ENCODE measurements around the gene AP3M1. TPM values are rescaled to one million over a fixed set of nuclear protein-coding genes. Genes with fewer than 3 reads are reported as not detected.
A peak's percentile ranks its signal among the peaks of the same experiment; 100 is the strongest.

AP3M1 gene
- polyA plus RNA-seq, 1 donor: 43.3 TPM

- no peak overlapping the region for H3K27ac ChIP-seq (ENCODE audit: low read length)
- no peak overlapping the region for H3K4me3 ChIP-seq (ENCODE audit: low read length)
- DNase-seq: no peak
- no peaks in the 10 kb centered on the region for H3K27me3 ChIP-seq (ENCODE audit: control insufficient read depth, insufficient read depth, low read length)
- H3K4me1 ChIP-seq (ENCODE audit: control insufficient read depth, insufficient read depth, low read length): peaks cover 15% of the 10 kb centered on the region
- WGBS (ENCODE audit: insufficient coverage, low lambda C conversion rate): 100% methylated on average over 1 of the region's 2 CpGs
- H3K36me3 ChIP-seq (ENCODE audit: control insufficient read depth, insufficient read depth, low read length): no peaks in the 10 kb centered on the region
- no peaks in the 10 kb centered on the region for H3K9me3 ChIP-seq (ENCODE audit: control insufficient read depth, low read depth, low read length)
Measured at GRCh38 chr10:74179111-74179710, 28.6 kb upstream of the AP3M1 start.

GRCh38 chr10:74178042-74178791 is 27.6 kb upstream of the AP3M1 start:
- WGBS (ENCODE audit: insufficient coverage, low lambda C conversion rate): no CpG with 5 or more reads among the region's 5 CpGs
- Histone ChIP-seq H3K27ac (ENCODE audit: low read length) (no peak overlapping the region), H3K4me3 (ENCODE audit: low read length) (no peak overlapping the region)

DNA sequence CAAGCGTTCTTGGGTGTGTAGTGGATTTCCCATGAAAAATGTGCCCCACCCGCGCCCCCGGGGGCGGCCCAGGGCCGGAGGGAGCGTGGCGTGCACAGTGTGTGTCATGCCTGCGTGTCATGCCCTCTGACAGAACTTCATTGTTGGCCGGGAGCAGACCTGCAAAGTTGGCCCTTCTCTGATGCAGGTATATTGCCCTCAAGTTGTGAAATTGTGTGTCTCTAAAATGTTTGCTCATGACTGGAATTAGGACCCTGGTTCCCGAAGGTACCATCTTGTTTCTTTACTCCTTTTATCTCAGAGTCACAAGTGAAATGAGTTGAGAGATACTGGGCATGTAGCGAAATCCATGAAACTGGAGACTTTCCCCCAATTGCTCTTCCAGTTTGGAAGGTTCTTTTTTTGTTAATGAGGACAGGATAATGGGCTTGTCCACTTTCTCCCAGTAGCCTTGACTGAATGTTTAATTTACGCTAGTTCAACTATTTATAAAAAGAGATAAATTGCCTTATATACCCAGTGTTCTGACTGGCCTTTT is 26.6 kb upstream of the AP3M1 start:
- Histone ChIP-seq H3K36me3 (ENCODE audit: control insufficient read depth, insufficient read depth, low read length) (no peaks in the 10 kb centered on the region), H3K4me1 (ENCODE audit: control insufficient read depth, insufficient read depth, low read length) (peaks cover 17% of the 10 kb centered on the region), H3K27me3 (ENCODE audit: control insufficient read depth, insufficient read depth, low read length) (no peaks in the 10 kb centered on the region), H3K4me3 (ENCODE audit: low read length) (peak overlapping the region; percentile 82), H3K9me3 (ENCODE audit: control insufficient read depth, low read depth, low read length) (no peaks in the 10 kb centered on the region), H3K27ac (ENCODE audit: low read length) (peak overlapping the region; percentile 94)
- WGBS (ENCODE audit: insufficient coverage, low lambda C conversion rate): 60% methylated on average over 1 of the region's 13 CpGs
- DNase-seq: peak; percentile 80 to 89

More at GRCh38 chr10:74178042-74178791, 27.6 kb upstream of the AP3M1 start:
- H3K4me1 ChIP-seq (ENCODE audit: control insufficient read depth, insufficient read depth, low read length): peaks cover 17% of the 10 kb centered on the region
- H3K27me3 ChIP-seq (ENCODE audit: control insufficient read depth, insufficient read depth, low read length): no peaks in the 10 kb centered on the region
- no peak for DNase-seq
- H3K36me3 ChIP-seq (ENCODE audit: control insufficient read depth, insufficient read depth, low read length): no peaks in the 10 kb centered on the region
- no peaks in the 10 kb centered on the region for H3K9me3 ChIP-seq (ENCODE audit: control insufficient read depth, low read depth, low read length)

- peaks cover 17% of the 10 kb centered on the region for H3K4me1 ChIP-seq (ENCODE audit: control insufficient read depth, insufficient read depth, low read length)
- peak overlapping the region; percentile 94 for H3K27ac ChIP-seq (ENCODE audit: low read length)
- 0% methylated on average over 1 of the region's 72 CpGs for WGBS (ENCODE audit: insufficient coverage, low lambda C conversion rate)
- no peaks in the 10 kb centered on the region for H3K27me3 ChIP-seq (ENCODE audit: control insufficient read depth, insufficient read depth, low read length)
- H3K36me3 ChIP-seq (ENCODE audit: control insufficient read depth, insufficient read depth, low read length): no peaks in the 10 kb centered on the region
- H3K9me3 ChIP-seq (ENCODE audit: control insufficient read depth, low read depth, low read length): no peaks in the 10 kb centered on the region
- peak overlapping the region; percentile 82 for H3K4me3 ChIP-seq (ENCODE audit: low read length)
- peak; percentile 90 to 96 for DNase-seq
Measured at GRCh38 chr10:74176380-74177139, 25.9 kb upstream of the AP3M1 start.

DNA sequence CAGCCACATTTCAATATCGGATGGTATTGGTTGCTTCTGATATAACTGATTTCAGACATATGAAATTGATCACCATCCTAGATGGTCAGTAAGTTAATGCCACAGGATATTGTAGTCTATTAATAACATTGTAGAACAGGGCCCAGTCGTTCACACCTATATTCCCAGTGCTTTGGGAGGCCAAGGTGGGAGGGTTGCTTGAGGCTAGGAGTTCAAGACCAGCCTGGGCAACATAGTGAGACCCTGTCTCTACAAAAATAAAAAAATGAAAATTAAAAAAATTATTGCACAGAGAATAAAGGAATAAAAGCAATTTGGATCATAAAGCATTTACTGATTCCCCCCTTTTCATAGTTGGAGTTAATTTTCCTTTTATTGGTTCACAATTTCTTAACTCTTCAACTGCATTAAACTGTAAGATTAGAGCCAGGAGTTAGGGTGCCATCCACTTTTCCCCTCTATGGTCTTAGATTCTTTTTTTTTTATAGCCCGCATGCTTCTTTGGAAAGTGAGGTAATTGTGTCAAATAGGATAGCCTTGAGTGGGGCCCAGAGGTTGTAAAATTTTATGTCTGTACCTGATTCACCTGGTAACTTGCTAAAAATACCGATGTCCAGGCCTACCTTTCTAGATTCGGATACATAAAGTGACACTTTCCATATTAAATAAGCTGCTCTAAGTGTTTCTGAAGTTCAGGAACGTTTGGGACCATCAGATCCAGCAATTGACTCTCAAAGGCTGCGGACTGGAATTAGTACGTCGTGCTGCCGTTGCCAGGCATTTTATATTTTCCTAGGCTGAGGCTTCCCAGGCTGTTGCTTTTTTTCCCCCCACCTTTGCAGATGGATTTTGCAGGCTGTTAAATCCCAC is 25.1 kb upstream of the AP3M1 start:
- Histone ChIP-seq H3K4me3 (ENCODE audit: low read length) (peak overlapping the region; percentile 82), H3K27ac (ENCODE audit: low read length) (peak overlapping the region; percentile 94), H3K9me3 (ENCODE audit: control insufficient read depth, low read depth, low read length) (no peaks in the 10 kb centered on the region), H3K27me3 (ENCODE audit: control insufficient read depth, insufficient read depth, low read length) (no peaks in the 10 kb centered on the region), H3K4me1 (ENCODE audit: control insufficient read depth, insufficient read depth, low read length) (peaks cover 17% of the 10 kb centered on the region), H3K36me3 (ENCODE audit: control insufficient read depth, insufficient read depth, low read length) (no peaks in the 10 kb centered on the region)
- DNase-seq: peak in 1 of 2 donors; percentile 35
- no CpG with 5 or more reads among the region's 10 CpGs for WGBS (ENCODE audit: insufficient coverage, low lambda C conversion rate)

DNA sequence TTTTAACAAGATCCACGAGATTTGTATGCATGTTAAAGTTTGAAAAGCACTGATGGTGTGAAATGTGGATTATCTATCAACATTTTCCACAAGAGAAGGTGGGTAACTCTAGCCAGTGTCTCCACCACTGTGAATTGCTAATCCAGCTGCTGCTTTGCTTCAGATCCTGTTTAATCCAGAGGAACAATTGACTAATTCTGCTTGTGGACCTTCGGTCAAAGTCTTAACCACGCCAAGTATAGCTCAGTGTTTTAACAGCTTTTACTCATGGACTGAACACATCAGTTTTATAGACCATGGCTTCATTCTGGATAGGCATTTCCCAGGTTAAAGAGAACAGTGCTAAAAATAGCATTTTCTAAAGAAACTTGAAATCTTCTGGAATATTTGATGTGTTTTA is 23.9 kb upstream of the AP3M1 start:
- no peaks in the 10 kb centered on the region for H3K36me3 ChIP-seq (ENCODE audit: control insufficient read depth, insufficient read depth, low read length)
- no peak overlapping the region for H3K4me3 ChIP-seq (ENCODE audit: low read length)
- H3K9me3 ChIP-seq (ENCODE audit: control insufficient read depth, low read depth, low read length): no peaks in the 10 kb centered on the region
- no CpG with 5 or more reads among the region's 3 CpGs for WGBS (ENCODE audit: insufficient coverage, low lambda C conversion rate)
- H3K27me3 ChIP-seq (ENCODE audit: control insufficient read depth, insufficient read depth, low read length): no peaks in the 10 kb centered on the region
- peak overlapping the region; percentile 94 for H3K27ac ChIP-seq (ENCODE audit: low read length)
- peaks cover 17% of the 10 kb centered on the region for H3K4me1 ChIP-seq (ENCODE audit: control insufficient read depth, insufficient read depth, low read length)
- DNase-seq: peak; percentile 75 to 90

DNA sequence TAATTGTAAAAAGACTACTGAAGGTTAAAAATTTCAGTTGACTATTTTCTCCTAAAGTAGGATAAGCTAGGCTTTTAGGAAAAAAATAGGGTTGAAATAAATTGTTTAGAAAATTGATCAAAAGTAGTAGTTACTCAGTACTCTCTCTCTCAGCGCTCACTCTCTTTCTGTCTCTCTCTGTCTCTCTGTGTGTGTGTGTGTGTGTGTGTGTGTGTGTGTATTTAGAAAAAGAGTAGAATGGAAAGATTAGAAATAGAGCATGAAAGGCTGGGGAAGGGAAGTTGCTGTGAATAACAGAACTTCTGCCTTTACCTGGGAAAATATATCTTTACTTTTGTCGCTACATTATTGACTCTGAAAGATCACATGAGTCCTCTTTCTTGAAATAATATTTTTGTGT is 21.0 kb upstream of the AP3M1 start:
- no peak for DNase-seq
- no peak overlapping the region for H3K4me3 ChIP-seq (ENCODE audit: low read length)
- 100% methylated on average over 1 of the region's 2 CpGs for WGBS (ENCODE audit: insufficient coverage, low lambda C conversion rate)

DNA sequence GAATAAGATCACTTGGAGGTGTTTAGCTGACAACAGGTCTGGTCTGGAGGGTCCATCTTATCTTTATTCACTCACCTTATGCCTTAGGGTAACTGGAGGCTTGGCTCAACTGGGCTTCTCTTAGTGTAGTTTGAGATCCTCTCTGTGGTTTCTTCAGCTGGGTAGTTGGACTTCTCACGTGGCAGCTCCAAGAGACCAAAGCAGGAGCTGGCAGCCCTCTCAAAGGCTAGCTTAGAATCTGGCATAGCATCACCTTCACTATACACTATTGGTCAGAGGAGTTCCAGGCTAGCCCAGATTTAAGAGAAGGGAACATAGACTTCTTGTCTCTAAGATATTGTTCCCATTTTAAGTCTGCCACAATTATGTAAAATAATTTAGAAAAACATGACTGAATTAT is 16.8 kb upstream of the AP3M1 start:
- no peaks in the 10 kb centered on the region for H3K36me3 ChIP-seq (ENCODE audit: control insufficient read depth, insufficient read depth, low read length)
- no peaks in the 10 kb centered on the region for H3K9me3 ChIP-seq (ENCODE audit: control insufficient read depth, low read depth, low read length)
- H3K4me3 ChIP-seq (ENCODE audit: low read length): no peak overlapping the region
- no peaks in the 10 kb centered on the region for H3K27me3 ChIP-seq (ENCODE audit: control insufficient read depth, insufficient read depth, low read length)
- H3K4me1 ChIP-seq (ENCODE audit: control insufficient read depth, insufficient read depth, low read length): no peaks in the 10 kb centered on the region
- no peak for DNase-seq
- no peak overlapping the region for H3K27ac ChIP-seq (ENCODE audit: low read length)
- no CpG with 5 or more reads among the region's 1 CpG for WGBS (ENCODE audit: insufficient coverage, low lambda C conversion rate)

More for the DNA sequence above, 21.0 kb upstream of the AP3M1 start:
- H3K9me3 ChIP-seq (ENCODE audit: control insufficient read depth, low read depth, low read length): no peaks in the 10 kb centered on the region
- no peaks in the 10 kb centered on the region for H3K27me3 ChIP-seq (ENCODE audit: control insufficient read depth, insufficient read depth, low read length)
- no peaks in the 10 kb centered on the region for H3K36me3 ChIP-seq (ENCODE audit: control insufficient read depth, insufficient read depth, low read length)
- H3K27ac ChIP-seq (ENCODE audit: low read length): no peak overlapping the region
- peaks cover 17% of the 10 kb centered on the region for H3K4me1 ChIP-seq (ENCODE audit: control insufficient read depth, insufficient read depth, low read length)

DNA sequence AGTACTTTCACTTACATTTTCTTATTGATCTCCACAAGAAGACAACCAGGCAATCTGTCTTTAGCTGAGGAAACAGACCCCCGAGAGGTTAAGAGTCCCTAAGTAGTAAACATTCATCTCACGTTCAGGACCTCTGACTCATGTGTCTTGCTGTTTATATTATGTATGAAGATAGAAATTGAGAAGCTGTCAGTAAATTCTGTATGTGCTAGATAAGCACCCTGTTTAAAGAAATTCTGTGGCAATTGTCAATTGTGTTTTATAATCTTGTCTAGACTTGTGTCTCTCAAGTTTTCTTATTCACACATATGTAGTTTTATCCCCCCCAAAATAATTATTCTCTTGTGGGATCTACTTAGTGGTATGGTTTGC is 14.9 kb upstream of the AP3M1 start:
- Histone ChIP-seq H3K4me1 (ENCODE audit: control insufficient read depth, insufficient read depth, low read length) (peaks cover under 1% of the 10 kb centered on the region), H3K4me3 (ENCODE audit: low read length) (no peak overlapping the region), H3K27ac (ENCODE audit: low read length) (no peak overlapping the region), H3K9me3 (ENCODE audit: control insufficient read depth, low read depth, low read length) (no peaks in the 10 kb centered on the region), H3K36me3 (ENCODE audit: control insufficient read depth, insufficient read depth, low read length) (no peaks in the 10 kb centered on the region), H3K27me3 (ENCODE audit: control insufficient read depth, insufficient read depth, low read length) (no peaks in the 10 kb centered on the region)
- no CpG with 5 or more reads among the region's 2 CpGs for WGBS (ENCODE audit: insufficient coverage, low lambda C conversion rate)
- no peak for DNase-seq
